PC-9 (cell line): ENCODE data around the gene PROK2. TPM values are rescaled to one million over a fixed set of nuclear protein-coding genes. Genes with fewer than 3 reads are reported as not detected.

Experiments used
- BruUV-seq: library from RNA; stranded (reverse); fragments of 400-500 nt; replicated peaks from 2 replicates; lab custom pipeline; 2021; lab: Mats Ljungman, UMichigan
- CTCF ChIA-PET: fragments of 300-600 bp; sonication (Branson Sonifier 250); formaldehyde crosslinking; loops from one replicate; lab custom pipeline; 2022; ENCODE audit warnings: antibody characterized with exemption; lab: Charles Lee
- POLR2A ChIA-PET: fragments of 300-600 bp; sonication (Branson Sonifier 250); formaldehyde crosslinking; loops from one replicate; lab custom pipeline; 2022; ENCODE audit warnings: antibody characterized with exemption; ENCODE audit not compliant: unreplicated experiment; lab: Charles Lee
- DNase-seq, 2 experiments: peaks; one replicate each; pipeline versions ENCODE4 v3.0.0 to v3.0.0-alpha.2; 2015 to 2022; ENCODE audit warnings: mixed read lengths in 1 of 2
- H2AFZ ChIP-seq: fragments of 200-600 bp; sonication (generic); 2 replicates; pipeline ENCODE4 v1.8.1; 2017; ENCODE audit warnings: antibody characterized with exemption
- H3F3A ChIP-seq: fragments of 200-600 bp; sonication (generic); 2 replicates; pipeline ENCODE4 v1.8.1; 2017; ENCODE audit warnings: antibody characterized with exemption, mild to moderate bottlenecking, low read depth; ENCODE audit not compliant: insufficient read depth
- H3K27ac ChIP-seq: fragments of 200-600 bp; sonication (generic); 2 replicates; pipeline ENCODE4 v1.6.1; 2016; ENCODE audit warnings: mixed run types
- H3K27me3 ChIP-seq: fragments of 200-600 bp; sonication (generic); 2 replicates; pipeline ENCODE4 v1.6.1; 2016; ENCODE audit warnings: low read depth, mixed run types; ENCODE audit not compliant: insufficient read depth
- H3K36me3 ChIP-seq: fragments of 200-600 bp; sonication (generic); 2 replicates; pipeline ENCODE4 v1.6.1; 2016; ENCODE audit warnings: low read depth, mixed run types
- H3K4me1 ChIP-seq: fragments of 200-600 bp; sonication (generic); replicated peaks from 2 replicates; pipeline ENCODE4 v1.6.1; 2016; ENCODE audit warnings: mixed run types; ENCODE audit not compliant: insufficient read depth
- H3K4me2 ChIP-seq: fragments of 200-600 bp; sonication (generic); 2 replicates; pipeline ENCODE4 v1.6.1; 2017; ENCODE audit warnings: mixed run types
- H3K4me3 ChIP-seq: fragments of 200-600 bp; sonication (generic); 2 replicates; pipeline ENCODE4 v1.6.1; 2016; ENCODE audit warnings: mixed run types
- H3K79me2 ChIP-seq: fragments of 200-600 bp; sonication (generic); 2 replicates; pipeline ENCODE4 v1.6.1; 2017; ENCODE audit warnings: low read depth, mixed run types
- H3K9me2 ChIP-seq: fragments of 200-600 bp; sonication (generic); 2 replicates; pipeline ENCODE4 v1.8.1; 2017; ENCODE audit warnings: mild to moderate bottlenecking; ENCODE audit not compliant: insufficient read depth
- H3K9me3 ChIP-seq: fragments of 200-600 bp; sonication (generic); 2 replicates; pipeline ENCODE4 v1.8.1; 2016; ENCODE audit warnings: low read depth; ENCODE audit not compliant: insufficient read depth
- H4K20me1 ChIP-seq: fragments of 200-600 bp; sonication (generic); 2 replicates; pipeline ENCODE4 v1.8.1; 2017; ENCODE audit not compliant: insufficient read depth
- CTCF ChIP-seq: fragments of 200-600 bp; sonication (generic); conservative IDR thresholded peaks from 2 replicates; pipeline ENCODE4 v1.6.1; 2017; ENCODE audit warnings: mixed run types, antibody characterized with exemption, mild to moderate bottlenecking, moderate library complexity
- EZH2 ChIP-seq: fragments of 200-600 bp; sonication (generic); IDR thresholded peaks from 2 replicates; pipeline ENCODE4 v1.8.0; 2017; ENCODE audit warnings: antibody characterized with exemption, low read depth
- intact Hi-C: fragments of 100-400 bp; cut with micrococcal nuclease; formaldehyde crosslinking; loops from one replicate; pipeline ENCODE4 v1.10.0; 2022; ENCODE audit not compliant: unreplicated experiment
- total RNA-seq: library from RNA; stranded (reverse); gene quantifications from 2 replicates; pipeline ENCODE4 v1.2.3, GENCODE V29; 2021

PROK2 gene
- total RNA-seq, 1 experiment from 2014 or later, result not detected

- CTCF ChIA-PET, result interaction anchor here (0.6 kb wide), 1 partner anchor 1006 kb away, joined by 4 read pairs; no protein-coding TSS in a partner anchor
- no peaks in the 10 kb centered on the region for H3K4me1 ChIP-seq
- no peaks in the 10 kb centered on the region for H3K9me2 ChIP-seq
- POLR2A ChIA-PET, result no interaction called here
- H3K27ac ChIP-seq, result no peak overlapping the region
- peaks cover 22% of the 10 kb centered on the region for H3K27me3 ChIP-seq
- H3K9me3 ChIP-seq, result no peaks in the 10 kb centered on the region
- intact Hi-C loops, result no loop called here
- DNase-seq, result no peak
- no peak overlapping the region for H3K4me2 ChIP-seq
- no peaks in the 10 kb centered on the region for H3K36me3 ChIP-seq
- no peak for TF ChIP-seq CTCF
- TF ChIP-seq EZH2, result no peak
- no TSS peak for BruUV-seq
- no peaks in the 10 kb centered on the region for H3K79me2 ChIP-seq
- H4K20me1 ChIP-seq, result no peaks in the 10 kb centered on the region
- H3K4me3 ChIP-seq, result no peak overlapping the region
- no peaks in the 10 kb centered on the region for H3F3A ChIP-seq
- no peak overlapping the region for H2AFZ ChIP-seq
Measured at GRCh38 chr3:71723452-71724170, 61.3 kb downstream of the PROK2 start.

- H3K4me1 ChIP-seq, result no peaks in the 10 kb centered on the region
- H3K36me3 ChIP-seq, result no peaks in the 10 kb centered on the region
- no peak overlapping the region for H2AFZ ChIP-seq
- H3K9me2 ChIP-seq, result no peaks in the 10 kb centered on the region
- H3F3A ChIP-seq, result no peaks in the 10 kb centered on the region
- POLR2A ChIA-PET, result no interaction called here
- intact Hi-C loops, result no loop called here
- no peak overlapping the region for H3K4me3 ChIP-seq
- H3K27ac ChIP-seq, result no peak overlapping the region
- H4K20me1 ChIP-seq, result no peaks in the 10 kb centered on the region
- peaks cover 28% of the 10 kb centered on the region for H3K27me3 ChIP-seq
- H3K4me2 ChIP-seq, result no peak overlapping the region
- DNase-seq, result no peak
- H3K79me2 ChIP-seq, result no peaks in the 10 kb centered on the region
- no TSS peak for BruUV-seq
- TF ChIP-seq EZH2 (no peak), CTCF (no peak)
- CTCF ChIA-PET, result no interaction called here
- H3K9me3 ChIP-seq, result no peaks in the 10 kb centered on the region
Measured at GRCh38 chr3:71722693-71723092, 62.3 kb downstream of the PROK2 start.

Other genes starting within 250 kb of the PROK2 start
- 31.7 and 33.3 TPM in 2 replicates for gene FOXP1, start 201.4 kb downstream of the PROK2 start, total RNA-seq
- gene EIF4E3, start 59.7 kb downstream of the PROK2 start, total RNA-seq, result not detected in 2 replicates
- gene GPR27, start 31.3 kb downstream of the PROK2 start, total RNA-seq, result not detected in 2 replicates